HG03280 (cell line): ENCODE data around the gene CDH7.

Experiments
- ATAC-seq: cut with Tn5 transposase; IDR thresholded peaks from one replicate; pipeline ENCODE4 v1.9.1; 2021; ENCODE audit warnings: mild to moderate bottlenecking, moderate library complexity; ENCODE audit not compliant: unreplicated experiment

The CDH7 gene

DNA sequence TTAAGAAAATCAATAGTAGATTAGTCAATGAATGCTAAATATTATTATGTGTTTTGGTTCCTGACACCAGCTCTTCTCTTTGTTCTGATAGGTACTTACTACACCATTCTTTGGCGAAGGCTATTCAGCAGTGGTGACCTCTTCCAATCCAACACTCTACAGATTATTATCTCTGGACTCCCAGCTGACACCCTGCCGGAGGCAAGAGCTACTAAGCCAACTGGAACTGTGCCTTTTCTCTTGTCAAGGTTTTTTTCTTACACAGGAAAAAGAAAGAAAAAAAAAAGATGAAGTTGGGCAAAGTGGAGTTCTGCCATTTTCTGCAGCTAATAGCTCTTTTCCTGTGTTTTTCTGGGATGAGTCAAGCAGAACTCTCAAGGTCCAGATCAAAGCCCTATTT, 11.7 kb downstream of the CDH7 start:
- no peak for ATAC-seq

- no peak for ATAC-seq
Observed at GRCh38 chr18:65767406-65767805, 16.6 kb downstream of the CDH7 start.

DNA sequence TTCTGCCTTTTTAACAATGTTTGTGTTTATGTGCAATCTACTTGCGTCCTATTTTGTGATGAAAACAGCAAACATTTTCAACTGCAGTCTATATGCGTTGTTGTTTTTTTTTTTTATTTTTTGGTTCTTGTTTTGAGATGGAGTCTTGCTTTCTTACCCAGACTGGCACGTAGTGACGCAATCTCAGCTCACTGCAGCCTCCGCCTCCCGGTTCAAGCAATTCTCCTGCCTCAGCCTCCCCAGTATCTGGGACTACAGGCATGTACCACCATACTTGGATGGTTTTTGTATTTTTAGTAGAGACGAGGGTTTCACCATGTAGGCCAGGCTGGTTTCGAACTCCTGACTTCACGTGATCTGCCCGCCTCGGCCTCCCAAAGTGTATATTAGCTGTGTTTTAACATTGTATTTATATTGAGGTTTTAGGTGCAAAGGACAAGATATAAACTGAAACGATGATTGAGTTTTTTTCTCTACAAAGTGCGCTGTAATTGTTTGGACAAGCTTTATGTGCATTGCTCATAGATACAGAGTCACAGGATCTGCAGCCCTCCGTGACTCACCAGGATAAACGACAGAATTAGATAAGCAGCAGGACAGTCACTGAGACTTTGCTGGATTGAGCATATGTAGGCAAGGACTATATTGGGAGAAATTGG, 17.4 kb downstream of the CDH7 start:
- ATAC-seq: no peak

DNA sequence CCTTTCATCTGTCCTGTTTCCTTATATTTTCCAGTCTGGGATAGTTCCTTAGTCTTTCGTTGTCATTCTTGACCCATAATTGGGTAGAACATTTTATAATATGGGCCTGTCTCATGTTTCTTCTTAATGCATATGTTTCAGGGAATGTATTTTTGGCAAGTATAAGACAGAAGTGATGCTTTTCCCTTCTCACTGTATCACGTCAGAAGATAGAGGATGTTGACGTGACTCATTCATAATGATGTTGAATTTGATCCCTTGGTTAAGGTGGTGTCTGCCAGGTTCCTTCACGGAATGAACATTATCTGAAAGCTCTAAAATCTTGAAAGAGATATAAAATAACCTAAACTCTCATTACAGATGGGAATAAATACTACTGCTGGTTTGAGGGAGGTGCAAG, 18.8 kb downstream of the CDH7 start:
- ATAC-seq: no peak

DNA sequence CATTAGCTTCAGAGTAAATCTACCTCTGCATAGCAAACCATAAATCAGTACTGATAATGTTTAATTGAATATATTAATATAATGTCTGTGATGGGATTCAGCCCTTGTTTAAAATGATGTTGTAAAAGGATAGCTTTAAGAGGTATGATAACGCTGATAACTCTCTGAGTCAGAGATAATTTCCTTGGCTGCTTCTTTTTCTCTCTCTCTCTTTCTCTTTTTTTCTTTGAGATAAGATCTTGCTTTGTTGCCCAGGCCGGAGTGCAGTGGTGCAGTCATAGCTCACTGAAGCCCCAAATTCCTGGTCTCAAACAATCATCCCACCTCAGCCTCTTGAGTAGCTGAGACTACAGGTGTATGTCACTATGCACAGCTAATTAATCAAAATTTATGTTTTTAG, 35.7 kb downstream of the CDH7 start:
- no peak for ATAC-seq

GRCh38 chr18:65788373-65788772, 37.6 kb downstream of the CDH7 start:
- ATAC-seq: no peak

DNA sequence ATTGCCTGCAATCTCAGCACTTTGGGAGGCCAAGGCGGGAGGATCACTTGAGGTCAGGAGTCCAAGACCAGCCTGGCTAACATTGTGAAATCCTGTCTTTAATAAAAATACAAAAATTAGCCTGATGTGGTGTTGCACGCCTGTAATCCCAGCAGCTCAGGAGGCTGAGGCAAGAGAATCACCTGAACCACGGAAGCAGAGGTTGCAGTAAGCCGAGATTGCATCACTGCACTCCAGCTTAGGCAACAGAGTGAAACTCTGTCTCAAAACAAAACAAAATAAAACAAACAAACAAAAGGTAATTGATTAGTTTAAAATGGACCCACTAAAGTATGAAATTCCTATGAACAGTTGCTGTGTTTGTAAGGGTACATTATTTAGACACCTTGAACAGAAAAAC, 39.8 kb downstream of the CDH7 start:
- ATAC-seq: no peak

GRCh38 chr18:65791719-65792118, 40.9 kb downstream of the CDH7 start:
- ATAC-seq: no peak

DNA sequence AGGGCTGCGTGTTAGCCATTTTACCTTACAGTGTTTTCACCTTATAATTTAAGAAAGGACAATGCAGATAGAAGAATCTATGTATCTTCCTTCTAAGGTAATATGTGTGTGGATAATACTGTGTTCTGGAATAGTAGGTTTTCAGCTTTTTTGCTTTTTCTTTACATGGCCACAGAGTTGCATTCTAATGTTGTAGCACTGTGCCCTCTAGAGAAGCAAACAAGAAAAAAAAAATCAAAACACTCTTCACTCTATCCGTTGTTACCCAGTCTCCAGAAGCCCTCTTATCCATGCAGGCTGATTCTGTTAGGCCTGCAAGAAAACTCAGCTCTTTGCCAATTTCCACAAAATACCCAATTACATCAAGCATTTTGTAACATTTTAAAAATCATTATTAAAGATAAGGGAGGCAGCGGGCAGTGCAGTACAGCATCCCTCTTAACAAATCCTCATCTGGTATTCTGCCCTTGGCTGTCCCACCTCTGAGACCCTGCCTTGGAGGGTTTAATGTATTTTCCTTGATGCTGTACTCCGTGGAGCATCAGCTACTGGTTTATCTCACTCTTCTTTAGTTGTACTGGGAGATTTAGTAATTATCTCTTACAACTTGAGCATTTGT, 41.8 kb downstream of the CDH7 start:
- ATAC-seq: no peak

DNA sequence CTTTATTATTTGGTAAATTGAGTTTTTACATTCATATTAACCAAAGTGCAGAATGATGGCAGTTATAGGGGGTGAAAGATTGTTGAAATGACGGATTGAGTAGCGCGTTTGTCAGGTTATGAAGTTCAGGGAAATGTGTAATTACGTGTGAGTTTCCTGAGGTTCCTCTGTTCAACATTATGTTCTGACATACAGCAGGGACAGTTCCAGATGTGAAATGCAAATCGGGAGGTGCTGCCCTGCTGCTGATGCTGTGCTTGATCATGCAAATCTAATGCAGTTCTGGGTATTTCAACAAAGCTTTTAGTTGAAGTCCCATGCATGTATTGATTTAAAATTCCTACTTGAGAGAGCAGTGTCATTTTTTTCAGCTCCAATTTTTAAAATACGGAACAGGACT, 57.9 kb downstream of the CDH7 start:
- ATAC-seq: no peak

DNA sequence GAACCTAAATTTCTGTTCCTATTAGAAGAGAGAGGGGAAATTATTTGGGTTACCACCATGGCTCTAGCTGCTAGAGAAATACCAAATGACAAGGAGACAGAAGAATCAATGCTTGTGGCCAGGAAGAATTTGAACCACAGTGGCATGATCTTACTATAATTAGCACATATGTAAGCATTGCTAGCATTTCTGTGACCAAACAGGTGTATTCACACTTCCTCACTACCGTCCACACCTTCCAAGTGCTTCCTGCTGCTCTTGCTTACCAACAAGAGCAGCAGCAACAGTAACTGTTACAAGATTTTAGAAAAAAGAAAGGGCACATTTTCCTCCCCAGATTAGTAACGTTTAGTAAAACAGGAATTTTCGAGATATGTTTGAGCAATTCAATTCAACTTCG, 60.5 kb downstream of the CDH7 start:
- ATAC-seq: no peak

GRCh38 chr18:65815506-65815905, 64.7 kb downstream of the CDH7 start:
- ATAC-seq: no peak

DNA sequence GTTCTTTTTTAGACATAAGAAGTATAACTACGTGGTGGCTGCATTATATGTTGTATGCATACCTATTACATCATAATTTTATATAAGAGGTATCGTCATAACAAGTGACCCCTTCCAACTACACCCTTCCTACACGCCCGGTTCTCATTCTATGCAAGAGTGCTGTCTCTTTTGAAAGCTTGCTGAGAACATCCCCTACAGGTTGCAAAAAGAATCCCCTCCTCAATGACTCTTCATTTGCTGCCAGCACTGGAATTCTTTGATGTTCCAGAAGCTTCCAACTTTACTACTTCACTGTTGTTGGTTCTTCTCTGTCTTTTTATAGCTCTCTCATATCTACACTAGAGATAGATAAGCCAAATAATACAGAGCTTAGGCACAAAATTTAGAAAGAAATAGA, 66.4 kb downstream of the CDH7 start:
- ATAC-seq: no peak

GRCh38 chr18:65821911-65822310, 71.1 kb downstream of the CDH7 start:
- no peak for ATAC-seq

DNA sequence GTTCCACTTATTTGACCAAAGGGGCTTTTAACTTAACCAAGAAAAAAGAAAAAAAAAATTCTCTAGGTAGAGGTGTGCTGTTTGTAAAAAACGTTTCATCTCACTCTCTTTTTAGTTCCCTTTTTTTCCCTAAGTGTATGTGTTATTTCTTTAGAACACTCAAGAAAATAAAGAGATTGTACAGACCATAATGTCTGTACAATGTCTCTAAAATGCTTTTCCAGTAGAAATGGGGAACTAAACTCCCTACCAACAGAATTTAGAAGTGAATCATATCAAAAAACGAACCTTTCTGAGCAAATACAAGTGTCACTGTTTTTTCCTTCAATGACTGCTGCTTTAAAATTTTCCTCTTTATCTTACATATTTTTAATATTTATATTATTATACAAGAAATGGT, 72.0 kb downstream of the CDH7 start:
- ATAC-seq: no peak

GRCh38 chr18:65827444-65827843, 76.6 kb downstream of the CDH7 start:
- ATAC-seq: no peak

DNA sequence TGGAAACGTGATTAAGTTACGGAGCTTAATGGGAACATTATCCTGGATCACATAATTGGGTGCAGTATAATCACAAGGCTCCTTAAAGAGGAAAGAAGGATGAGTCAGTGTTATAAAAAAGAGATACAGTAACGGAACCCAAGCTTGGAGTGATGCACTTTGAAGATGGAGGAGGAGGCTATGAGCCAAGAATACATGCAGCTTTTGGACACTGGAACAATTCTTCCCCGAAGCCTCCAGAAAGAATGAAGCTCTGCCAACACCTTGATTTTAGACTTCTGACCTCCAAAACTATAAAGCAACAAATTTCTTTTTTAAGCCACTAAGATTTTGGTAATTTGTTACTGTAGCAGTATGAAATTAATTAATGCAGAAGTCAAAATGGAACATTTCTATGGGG, 85.1 kb downstream of the CDH7 start:
- ATAC-seq: no peak

GRCh38 chr18:65846107-65846506, 95.3 kb downstream of the CDH7 start:
- ATAC-seq: no peak

DNA sequence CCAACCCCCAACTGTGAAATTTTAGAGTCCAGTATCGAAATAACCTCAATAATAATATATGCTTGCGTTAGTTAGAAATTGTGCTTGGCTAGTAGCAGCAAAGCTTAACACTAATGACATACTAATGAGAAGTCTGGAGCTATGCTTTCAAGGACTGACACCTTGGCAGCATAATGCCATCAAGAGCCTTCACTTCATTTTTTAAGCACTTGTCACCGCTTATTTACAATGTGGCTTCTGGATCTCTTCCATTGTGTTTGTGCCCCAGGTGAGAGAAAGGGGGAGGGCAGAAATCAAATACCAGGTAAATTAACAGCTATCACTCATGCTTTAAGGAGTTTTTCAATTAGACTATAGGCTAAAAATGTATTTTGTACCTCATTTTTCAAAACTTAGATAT, 101.5 kb downstream of the CDH7 start:
- no peak for ATAC-seq

DNA sequence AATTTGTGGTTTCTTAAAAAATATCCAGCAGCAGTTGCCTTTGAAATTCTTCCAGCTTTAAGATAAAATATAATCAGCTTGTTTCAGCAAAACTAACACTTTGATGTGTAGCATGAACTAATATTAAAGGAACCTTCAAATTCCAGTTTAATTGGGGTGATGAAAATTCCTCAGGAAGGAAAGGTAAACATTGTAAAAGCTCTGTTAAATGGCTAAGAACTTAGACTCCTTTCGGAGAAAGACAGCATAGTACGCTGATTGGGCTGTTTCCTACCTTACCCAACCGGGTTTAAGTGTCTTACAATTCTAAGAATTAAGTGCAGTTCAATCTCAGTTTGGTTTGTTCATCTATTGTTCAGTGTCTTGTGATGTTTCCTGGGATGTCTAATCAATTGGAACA, 108.3 kb downstream of the CDH7 start:
- no peak for ATAC-seq

GRCh38 chr18:65869527-65869926, 118.7 kb downstream of the CDH7 start:
- ATAC-seq: no peak

GRCh38 chr18:65876310-65876709, 125.5 kb downstream of the CDH7 start:
- ATAC-seq: no peak

GRCh38 chr18:65897292-65897691, 146.5 kb downstream of the CDH7 start:
- no peak for ATAC-seq
